GM12891 (cell line): ENCODE measurements around the gene SASH1.

Experiments used
- POLR2A ChIP-seq: IDR thresholded peaks from 2 replicates; pipeline ENCODE4 v1.6.1; 2011; ENCODE audit warnings: low read depth, low read length, control low read depth
- POLR2AphosphoS5 ChIP-seq: IDR thresholded peaks from 2 replicates; pipeline ENCODE4 v1.6.1; 2011; ENCODE audit warnings: low read depth, low read length, control low read depth

- TF ChIP-seq POLR2AphosphoS5 (no peak), POLR2A (no peak)
Measured at GRCh38 chr6:148545901-148546300, 203.3 kb downstream of the SASH1 start.
